Measurements from ENCODE around the gene METTL17. TPM values are rescaled to one million over a fixed set of nuclear protein-coding genes. Genes with fewer than 3 reads are reported as not detected.

METTL17 gene
- total and polyA plus RNA-seq, 2 of the 13 experiments (the other 11 are each of a cell fraction or from before 2014, with no cell fraction given): 122 to 199 TPM

GRCh38 chr14:21024585-21025370 lies 35.0 kb downstream of the METTL17 start, which contains the start of gene NDRG2 (continued):
- no peak for TF ChIP-seq AHDC1 (CRISPR knock-in tag; IDR thresholded peaks at IDR 0.05; ENCODE audit: borderline replicate concordance)
- TF ChIP-seq CBFB (CRISPR knock-in tag; IDR thresholded peaks at IDR 0.05): 0 out of 2 replicates have a peak, but pooled peaks have one; percentile 79
- TF ChIP-seq ZFAT (CRISPR knock-in tag; conservative IDR thresholded peaks at IDR 0.05): no peak
- peak; percentile 74 for TF ChIP-seq ZNF225 (CRISPR knock-in tag; IDR thresholded peaks at IDR 0.05)
- no peak for TF ChIP-seq HMG20A (CRISPR knock-in tag; IDR thresholded peaks at IDR 0.05; ENCODE audit: borderline replicate concordance)
- 0 out of 2 replicates have a peak, but pooled peaks have one; percentile 7 for TF ChIP-seq ZNF609 (CRISPR knock-in tag; IDR thresholded peaks at IDR 0.05; ENCODE audit: borderline replicate concordance)
- TF ChIP-seq FOXP4 (CRISPR knock-in tag; IDR thresholded peaks at IDR 0.05): no peak
- peak; percentile 83; the same call in 1 of the 2 replicates for TF ChIP-seq NR0B2 (CRISPR knock-in tag; IDR thresholded peaks at IDR 0.05)
- TF ChIP-seq HMGA1 (CRISPR knock-in tag; conservative IDR thresholded peaks at IDR 0.05): no peak
- TF ChIP-seq FOXM1 (CRISPR knock-in tag; IDR thresholded peaks at IDR 0.05): peak; percentile 86
- TF ChIP-seq RNF219 (CRISPR knock-in tag; IDR thresholded peaks at IDR 0.05): no peak
- TF ChIP-seq MTA3 (CRISPR knock-in tag; IDR thresholded peaks at IDR 0.05): no peak
- no peak for TF ChIP-seq RBM22 (optimal IDR thresholded peaks at IDR 0.05; ENCODE audit: low read length)

Measured in HepG2 (cell line).